ENCODE data around the gene CNPY4.

Gene CNPY4

DNA sequence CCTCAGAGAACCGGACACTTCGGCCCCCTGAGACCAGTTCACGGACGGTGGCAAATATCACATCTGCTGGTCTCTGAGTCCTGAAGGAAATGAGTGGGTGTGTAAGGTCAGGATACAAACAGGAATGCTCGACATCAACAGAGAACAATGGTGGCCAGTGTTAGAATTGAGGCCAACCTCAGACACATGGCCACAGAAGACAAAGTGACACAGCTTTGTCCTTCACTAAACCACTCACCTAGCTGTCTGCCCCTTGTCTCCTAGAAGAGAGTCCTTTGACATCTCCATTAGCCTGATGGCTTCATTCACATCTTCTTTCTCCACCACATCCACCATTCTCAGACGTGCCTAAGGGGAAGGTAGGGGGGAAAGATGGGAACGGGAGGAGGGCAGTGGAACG, 26.4 kb upstream of the CNPY4 start:
- DNase-seq: no peak

GRCh38 chr7:100093498-100093897, 25.9 kb upstream of the CNPY4 start:
- DNase-seq: no peak

DNA sequence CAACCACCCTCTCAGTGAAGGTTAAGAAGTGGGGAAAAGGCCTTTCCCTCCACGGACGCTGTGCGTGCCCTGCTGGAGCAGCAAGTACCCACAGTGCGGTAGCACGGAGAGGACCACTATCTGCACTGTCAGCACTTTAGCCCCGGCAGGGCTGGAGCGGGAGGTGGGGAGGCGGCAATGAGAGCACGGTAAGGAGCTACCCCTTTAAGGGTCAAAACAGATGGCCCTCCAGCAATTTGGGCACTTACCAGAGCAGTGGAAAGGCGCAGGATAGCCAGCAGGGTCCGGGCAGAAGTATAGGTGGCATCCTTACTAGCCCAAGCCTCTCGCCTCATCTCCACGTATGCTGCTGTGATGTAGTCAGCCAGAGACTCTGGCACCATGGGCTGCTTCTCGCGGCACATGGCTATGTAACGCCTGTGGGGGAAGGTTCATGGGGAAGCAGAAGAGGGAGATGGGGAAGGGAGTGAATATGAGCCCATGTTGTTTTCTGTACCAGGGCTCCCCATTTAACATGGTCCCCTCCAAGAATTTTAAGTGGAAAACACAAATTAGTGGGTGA, 25.4 kb upstream of the CNPY4 start:
- no peak for DNase-seq

DNA sequence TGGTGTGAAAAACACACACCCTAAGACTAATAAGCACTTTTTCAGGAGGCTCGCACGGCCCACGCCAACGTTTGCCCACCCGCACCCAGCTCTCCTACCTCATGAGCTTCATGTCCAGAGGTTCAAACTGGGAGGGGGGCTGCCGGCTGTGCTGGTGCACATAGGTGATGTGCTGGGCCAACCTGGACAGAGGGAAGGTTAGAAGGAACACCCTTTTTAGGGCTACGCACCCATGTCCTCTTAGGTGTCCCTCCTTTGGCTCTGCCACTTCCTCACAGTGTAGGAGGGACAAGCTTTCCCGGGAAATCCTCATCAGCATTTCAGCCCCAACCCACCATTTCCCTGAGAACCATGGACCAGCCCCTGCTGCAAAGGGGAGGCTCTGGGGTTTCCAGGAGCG, 24.1 kb upstream of the CNPY4 start:
- no peak for DNase-seq

- DNase-seq: no peak
Measured at GRCh38 chr7:100095704-100096103, 23.7 kb upstream of the CNPY4 start.

- no peak for DNase-seq
Measured at GRCh38 chr7:100098913-100099312, 20.5 kb upstream of the CNPY4 start.

GRCh38 chr7:100099452-100099851, 20.0 kb upstream of the CNPY4 start:
- DNase-seq: no peak

GRCh38 chr7:100100420-100101015, 18.9 kb upstream of the CNPY4 start:
- peak; percentile 93 for DNase-seq

GRCh38 chr7:100101016-100101862, 18.2 kb upstream of the CNPY4 start, which contains the start of the genes AP4M1 and MCM7:
Gene AP4M1 (plus strand): TSS chr7:100101643. CDS start chr7:100101715, 72 bp downstream.
Gene MCM7 (minus strand): TSS chr7:100101397. CDS start chr7:100101294, 103 bp downstream.
- peak; percentile 99 for DNase-seq

GRCh38 chr7:100102950-100103840, 16.2 kb upstream of the CNPY4 start:
- DNase-seq: no peak

GRCh38 chr7:100105534-100105933, 13.9 kb upstream of the CNPY4 start:
- no peak for DNase-seq

GRCh38 chr7:100106633-100107032, 12.8 kb upstream of the CNPY4 start:
- no peak for DNase-seq

DNA sequence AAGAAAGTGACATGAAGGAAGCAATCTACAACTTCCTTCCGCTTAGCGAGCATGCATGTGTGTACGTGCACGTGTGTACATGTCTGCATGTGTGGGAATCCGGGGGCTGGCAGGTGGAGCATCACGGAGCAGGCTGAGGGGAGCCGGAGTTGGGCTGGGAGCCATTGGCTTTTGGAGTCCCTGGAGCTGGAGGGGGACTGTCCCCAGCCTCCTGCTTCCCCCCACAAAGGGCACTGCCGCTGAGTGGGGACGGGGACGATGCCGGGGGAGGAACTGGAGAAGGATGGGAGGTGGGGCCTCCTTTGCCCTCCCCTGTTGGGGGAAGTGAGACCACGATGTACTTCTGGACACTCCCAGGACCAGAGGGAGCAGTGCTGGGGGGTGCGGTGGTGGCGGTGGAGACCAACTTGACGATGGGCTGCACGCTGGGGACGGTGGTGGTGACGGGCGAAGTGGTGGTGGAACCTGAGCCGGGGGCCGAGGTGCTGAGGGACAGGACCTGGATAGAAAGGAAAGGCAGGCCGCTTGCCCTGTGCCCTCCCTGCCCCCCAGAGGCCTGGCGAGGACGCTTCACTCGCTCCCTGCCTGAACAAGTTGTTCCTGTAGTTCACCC, 12.2 kb upstream of the CNPY4 start:
- no peak for DNase-seq

DNA sequence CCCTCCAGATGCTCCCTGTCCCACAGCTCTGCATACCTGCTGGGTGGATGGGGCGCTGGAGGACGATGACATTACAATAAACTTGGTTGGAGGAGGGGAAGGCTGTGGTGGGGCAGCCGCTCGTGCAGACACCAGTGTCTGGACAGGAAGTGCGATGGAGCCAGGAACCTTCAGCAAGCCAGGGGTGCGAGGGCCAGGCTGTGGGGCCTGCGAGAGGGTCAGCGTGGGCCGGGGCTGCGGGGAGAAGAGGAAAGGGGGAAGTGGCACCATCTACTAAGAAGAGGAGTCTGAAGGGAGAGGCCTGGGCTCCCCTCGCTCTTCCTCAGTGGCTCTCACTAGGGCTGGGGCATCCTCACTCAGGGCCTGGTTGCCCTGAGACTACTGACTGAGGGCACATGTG, 11.5 kb upstream of the CNPY4 start:
- DNase-seq: no peak

DNA sequence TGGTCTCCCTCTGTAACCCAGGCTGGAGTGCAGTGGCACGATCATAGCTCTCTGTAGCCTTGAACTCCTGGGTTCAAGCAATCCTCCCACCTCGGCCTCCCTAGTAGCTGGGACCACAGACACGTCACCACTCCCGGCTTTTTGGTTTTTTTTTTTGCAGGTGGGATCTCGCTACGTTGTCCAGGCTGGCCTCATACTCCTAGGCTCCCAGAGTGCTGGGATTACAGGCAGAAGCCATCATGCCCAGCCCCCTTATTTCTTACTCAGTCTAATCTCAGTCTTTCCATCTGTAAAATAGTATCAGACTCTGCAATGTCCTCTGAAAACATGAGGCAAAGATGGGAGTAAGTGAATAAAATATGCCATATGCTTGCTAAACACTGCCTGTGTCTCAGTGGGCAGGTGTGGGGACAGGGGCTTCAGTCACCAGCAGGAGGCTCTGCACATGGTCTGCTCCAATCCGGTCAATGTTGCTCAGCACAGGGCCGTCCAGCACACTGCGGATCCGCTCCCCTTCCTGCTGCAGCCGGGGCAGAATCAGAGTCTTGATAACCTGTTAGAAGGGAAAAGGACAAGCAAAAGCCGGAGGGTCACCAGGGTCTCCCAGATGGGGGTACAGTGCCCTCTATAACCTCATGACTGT, 9.8 kb upstream of the CNPY4 start:
- no peak for DNase-seq

DNA sequence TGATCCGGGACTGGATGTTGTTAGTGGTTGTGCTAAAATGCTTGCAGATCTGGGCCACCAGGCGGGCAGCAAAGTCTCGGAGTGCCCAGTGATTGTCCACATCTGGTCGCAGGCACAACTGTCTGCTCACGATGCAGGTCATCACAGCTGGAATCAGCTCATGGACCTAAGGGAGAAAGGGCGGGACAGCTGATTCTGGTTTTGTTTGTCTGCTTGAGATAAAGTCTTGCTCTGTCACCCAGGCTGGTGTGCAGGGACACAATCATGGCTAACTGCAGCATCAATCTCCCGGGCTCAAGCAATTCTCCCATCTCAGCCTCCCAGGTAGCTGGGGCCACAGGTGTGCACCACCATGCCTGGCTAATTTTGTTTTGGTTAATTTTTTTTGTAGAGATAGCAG, 8.3 kb upstream of the CNPY4 start:
- no peak for DNase-seq

- DNase-seq: no peak
Measured at GRCh38 chr7:100111914-100112313, 7.5 kb upstream of the CNPY4 start.

DNA sequence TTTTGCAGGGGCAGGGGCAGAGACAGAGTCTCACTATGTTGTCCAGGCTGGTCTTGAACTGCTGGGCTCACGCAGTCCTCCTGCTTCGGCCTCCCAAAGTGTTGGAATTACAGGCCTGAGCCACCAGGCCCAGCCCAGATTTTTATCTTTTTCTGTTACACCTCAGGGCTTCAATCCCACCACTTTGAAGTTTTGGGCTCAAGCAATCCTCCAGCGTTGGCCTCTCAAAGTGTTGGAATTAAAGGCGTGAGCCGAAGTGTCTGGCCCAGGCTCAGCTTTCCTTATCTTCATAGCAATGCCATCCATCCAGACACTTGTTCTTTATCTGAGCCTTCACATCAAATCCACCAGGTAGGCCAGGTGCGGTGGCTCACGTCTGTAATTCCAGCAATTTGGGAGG, 4.4 kb upstream of the CNPY4 start:
- no peak for DNase-seq

DNA sequence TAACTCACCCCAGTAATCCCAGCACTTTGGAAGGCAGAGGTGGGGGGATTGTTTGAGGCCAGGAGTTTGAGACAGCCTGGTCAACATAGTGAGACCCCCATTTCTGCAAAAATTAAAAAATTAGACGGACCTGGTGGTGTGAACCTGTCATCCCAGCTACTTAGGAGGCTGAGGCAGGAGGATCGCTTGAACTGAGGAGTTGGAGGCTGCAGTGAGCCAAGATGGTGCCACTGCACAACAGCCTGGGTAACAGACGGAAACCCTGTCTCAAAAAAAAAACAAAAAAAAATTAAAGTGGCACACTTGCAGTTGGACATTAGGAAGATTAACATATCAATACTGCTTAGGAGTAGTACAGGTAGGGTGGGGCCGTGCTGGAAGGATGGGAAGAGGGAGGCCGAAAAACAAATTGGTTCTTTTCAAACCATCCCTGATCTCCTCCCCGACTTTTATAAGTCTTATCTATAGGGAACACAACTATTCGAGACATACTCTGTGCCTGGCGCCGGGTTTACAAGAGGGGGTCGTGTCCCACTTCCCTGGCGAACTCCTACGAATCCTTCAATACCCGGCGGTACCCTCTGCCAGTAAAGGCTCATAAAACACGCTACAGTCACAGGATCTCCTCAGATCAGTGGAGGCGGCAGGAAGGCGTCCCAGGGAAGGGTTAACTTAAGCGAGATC, 904 bp upstream of the CNPY4 start:
- no peak for DNase-seq

GRCh38 chr7:100119970-100120732, 717 bp downstream of the CNPY4 start:
- peak; percentile 71 for DNase-seq

DNA sequence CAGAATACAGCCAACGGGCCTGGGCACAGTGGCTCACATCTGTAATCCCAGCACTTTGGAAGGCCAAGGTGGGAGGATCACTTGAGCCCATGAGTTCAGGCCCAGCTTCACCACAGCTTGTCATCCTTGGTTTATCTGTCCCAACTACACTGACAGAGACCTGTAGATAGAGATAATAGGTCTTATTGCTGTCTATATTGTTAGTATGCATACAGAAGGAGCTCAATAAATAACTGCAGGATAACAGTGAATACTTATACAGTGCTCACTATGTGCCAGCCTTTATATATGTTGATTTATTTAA, 1.3 kb downstream of the CNPY4 start:
- peak; percentile 66 for DNase-seq

Data from hematopoietic multipotent progenitor cell treated with erythropoietin and hydrocortisone succinate and interleukin-3 and kit ligand, for 8 days (in vitro differentiated cells).